AG04450 (cell line): ENCODE results near the gene OGDH. TPM values are rescaled to one million over a fixed set of nuclear protein-coding genes. Genes with fewer than 3 reads are reported as not detected.

Experiments used
- CTCF ChIA-PET: fragments of 300-600, 350-600 bp; formaldehyde crosslinking; extraction: SDS; loops from one replicate; lab custom pipeline; 2022; ENCODE audit warnings: antibody characterized with exemption, inconsistent platforms; lab: Charles Lee
- POLR2A ChIA-PET: fragments of 350-600 bp; formaldehyde crosslinking; extraction: SDS; loops from one replicate; lab custom pipeline; 2021; ENCODE audit warnings: antibody characterized with exemption, inconsistent platforms; lab: Yijun Ruan, JAX
- DNase-seq: peaks from one replicate; pipeline ENCODE4 v3.0.0-alpha.2; 2011; ENCODE audit warnings: low read depth, low spot score
- H3K27ac ChIP-seq: one replicate; pipeline ENCODE4 v1.5.1; 2012; ENCODE audit warnings: low read depth, low read length, control low read depth
- H3K27me3 ChIP-seq: one replicate; pipeline ENCODE4 v1.6.0; 2012; ENCODE audit warnings: low read length; ENCODE audit not compliant: control insufficient read depth, insufficient read depth
- H3K4me3 ChIP-seq: 2 replicates; pipeline ENCODE4 v1.5.1; 2011; ENCODE audit warnings: mild to moderate bottlenecking, low read depth, low read length, control low read depth
- H3K9me3 ChIP-seq: 2 replicates; pipeline ENCODE4 v1.5.1; 2012; ENCODE audit warnings: low read length; ENCODE audit not compliant: control insufficient read depth, insufficient read depth
- polyA minus RNA-seq: library from RNA; depleted of rRNA, polyadenylated mRNA; stranded (reverse); fragments of >200 nt; gene quantifications from 2 replicates; pipeline ENCODE4 v1.2.3, GENCODE V29; 2011; rRNA and poly(A)+ RNA removed
- polyA plus RNA-seq: library from polyadenylated mRNA; depleted of rRNA; stranded (reverse); fragments of >200 nt; gene quantifications from 2 replicates; pipeline ENCODE4 v1.2.3, GENCODE V29; 2011; rRNA removed
- TF ChIP-seq, protein P1 (sequence below): IDR thresholded peaks from 2 replicates; pipeline ENCODE4 v1.5.1; 2011; ENCODE audit warnings: low read depth, low read length, control low read depth, inconsistent platforms

Gene OGDH
- 35.8 and 38.6 TPM in 2 replicates for polyA plus RNA-seq
- polyA minus RNA-seq, result 72.7 and 88.1 TPM in 2 replicates

- ChIA-PET CTCF (interaction anchor here (1.6 kb wide), 1 partner anchor 14 kb away, joined by 6 read pairs; no protein-coding TSS in a partner anchor), POLR2A (interaction anchor here (0.6 to 1.9 kb wide), 12 partner anchors 25 to 279 kb away, joined by 3 to 8 read pairs (median 4); partner anchors contain the start of genes DDX56, PURB and TMED4)
- H3K27me3 ChIP-seq, result peaks cover 3% of the 10 kb centered on the region
- H3K27ac ChIP-seq, result peak within 1 kb of the TSS; percentile 89
- TF ChIP-seq, protein P1, sequence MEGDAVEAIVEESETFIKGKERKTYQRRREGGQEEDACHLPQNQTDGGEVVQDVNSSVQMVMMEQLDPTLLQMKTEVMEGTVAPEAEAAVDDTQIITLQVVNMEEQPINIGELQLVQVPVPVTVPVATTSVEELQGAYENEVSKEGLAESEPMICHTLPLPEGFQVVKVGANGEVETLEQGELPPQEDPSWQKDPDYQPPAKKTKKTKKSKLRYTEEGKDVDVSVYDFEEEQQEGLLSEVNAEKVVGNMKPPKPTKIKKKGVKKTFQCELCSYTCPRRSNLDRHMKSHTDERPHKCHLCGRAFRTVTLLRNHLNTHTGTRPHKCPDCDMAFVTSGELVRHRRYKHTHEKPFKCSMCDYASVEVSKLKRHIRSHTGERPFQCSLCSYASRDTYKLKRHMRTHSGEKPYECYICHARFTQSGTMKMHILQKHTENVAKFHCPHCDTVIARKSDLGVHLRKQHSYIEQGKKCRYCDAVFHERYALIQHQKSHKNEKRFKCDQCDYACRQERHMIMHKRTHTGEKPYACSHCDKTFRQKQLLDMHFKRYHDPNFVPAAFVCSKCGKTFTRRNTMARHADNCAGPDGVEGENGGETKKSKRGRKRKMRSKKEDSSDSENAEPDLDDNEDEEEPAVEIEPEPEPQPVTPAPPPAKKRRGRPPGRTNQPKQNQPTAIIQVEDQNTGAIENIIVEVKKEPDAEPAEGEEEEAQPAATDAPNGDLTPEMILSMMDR, result no peak
- peak; percentile 99 for DNase-seq
- peak within 1 kb of the TSS; percentile 99 for H3K4me3 ChIP-seq
- no peaks in the 10 kb centered on the region for H3K9me3 ChIP-seq
Observed at GRCh38 chr7:44606341-44607140, at the start of gene OGDH. OGDH (plus strand) TSS chr7:44606627; CDS start chr7:44624344, 17,717 bp downstream.

- ChIA-PET POLR2A (no interaction called here), CTCF (no interaction called here)
- TF ChIP-seq, protein P1, result no peak
- no peak overlapping the region for H3K4me3 ChIP-seq
- peaks cover 4% of the 10 kb centered on the region for H3K27me3 ChIP-seq
- no peak overlapping the region for H3K27ac ChIP-seq
- no peaks in the 10 kb centered on the region for H3K9me3 ChIP-seq
- no peak for DNase-seq
Observed at GRCh38 chr7:44557485-44557884, 48.9 kb upstream of the OGDH start.

DNA sequence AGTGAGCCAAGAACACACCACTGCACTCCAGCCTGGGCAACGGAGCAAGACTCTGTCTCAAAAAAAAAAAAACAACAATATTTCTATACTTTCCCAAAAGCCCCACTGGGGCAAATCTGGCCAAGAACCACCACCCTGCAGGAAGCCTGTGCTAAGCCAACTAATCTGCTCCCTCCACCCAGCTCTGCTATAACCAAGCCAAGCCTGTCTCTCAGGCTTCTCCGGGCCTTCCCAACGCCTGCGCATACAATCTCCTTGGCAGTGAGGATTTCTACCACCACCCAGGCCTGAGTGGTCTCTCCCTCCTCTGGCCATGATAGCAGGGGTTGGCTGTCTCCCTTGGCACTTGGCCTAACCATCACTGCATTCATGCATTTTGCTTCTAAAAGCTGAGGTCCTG lies 46.9 kb upstream of the OGDH start:
- Histone ChIP-seq H3K27me3 (peaks cover 3% of the 10 kb centered on the region), H3K9me3 (no peaks in the 10 kb centered on the region), H3K27ac (no peak overlapping the region), H3K4me3 (no peak overlapping the region)
- no peak for DNase-seq
- ChIA-PET CTCF (interaction anchor here (0.5 kb wide), 1 partner anchor 71 kb away, joined by 4 read pairs; no protein-coding TSS in a partner anchor), POLR2A (no interaction called here)
- TF ChIP-seq, protein P1, result no peak

DNA sequence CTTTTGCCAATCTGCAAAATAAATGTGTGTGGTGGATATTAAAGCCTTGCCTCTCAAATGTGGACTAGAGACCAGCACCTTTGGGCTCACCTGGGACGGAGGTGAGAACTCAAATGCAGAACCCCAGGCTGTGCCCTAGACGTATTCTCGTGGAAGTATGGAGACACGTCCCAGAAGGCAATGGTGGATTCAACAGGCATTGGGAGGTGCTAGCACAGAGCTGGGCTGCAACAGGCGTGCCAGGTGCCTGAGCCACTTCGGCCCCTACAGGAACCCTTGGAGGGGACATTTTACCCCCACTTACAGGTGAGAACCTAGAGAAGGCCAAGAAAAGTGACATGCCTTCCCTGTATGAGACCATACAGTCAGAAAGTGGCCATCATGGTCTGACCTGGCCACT lies 44.9 kb upstream of the OGDH start:
- no peak for DNase-seq
- Histone ChIP-seq H3K27me3 (peaks cover 3% of the 10 kb centered on the region), H3K4me3 (no peak overlapping the region), H3K9me3 (no peaks in the 10 kb centered on the region), H3K27ac (no peak overlapping the region)
- ChIA-PET CTCF (interaction anchor here (1.0 to 1.6 kb wide), 3 partner anchors 27 to 320 kb away, joined by 3 to 4 read pairs (median 3); no protein-coding TSS in a partner anchor), POLR2A (no interaction called here)
- TF ChIP-seq, protein P1, result no peak
